Measurements from ENCODE around the gene INTS15.

GRCh38 chr7:6655636-6656385 lies 66.0 kb downstream of the INTS15 start:
- no peak for TF ChIP-seq CTCF (optimal IDR thresholded peaks at IDR 0.05 in 1 of 3, IDR thresholded peaks at IDR 0.05 in 1 of 3, conservative IDR thresholded peaks at IDR 0.05 in 1 of 3; ENCODE audit: extremely low read depth in 1 of 3, insufficient read depth in 2 of 3, low read length in 3 of 3)
- TF ChIP-seq EZH2 (IDR thresholded peaks at IDR 0.05; ENCODE audit: low read length), result no peak
